SKM-1 (cell line): ENCODE results near the gene CCR3.

Experiments
- DNase-seq: peaks from one replicate; lab custom pipeline; 2025; ENCODE audit not compliant: unreplicated experiment; lab: John Stamatoyannopoulos, UW

The CCR3 gene

GRCh38 chr3:46293991-46294833 lies 52.0 kb downstream of the CCR3 start:
- no peak for DNase-seq

DNA sequence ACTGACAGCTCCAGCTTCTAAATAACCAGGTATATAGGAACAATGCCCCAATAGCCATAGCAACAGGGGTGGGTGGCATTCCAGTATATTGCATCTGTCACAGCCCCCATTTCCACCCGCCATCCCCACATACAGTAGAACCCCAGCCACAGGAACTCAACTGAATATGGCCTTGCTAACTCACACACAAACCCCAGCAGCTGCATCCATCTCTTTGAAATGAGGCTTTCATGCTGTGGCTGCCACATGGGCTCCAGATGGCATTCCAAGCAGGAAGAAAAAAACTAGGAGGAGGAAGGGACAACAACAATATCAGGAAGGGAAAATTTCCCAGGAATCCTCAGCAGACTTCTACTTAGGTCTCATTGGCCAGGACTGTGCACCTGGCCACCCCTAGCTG lies 54.6 kb downstream of the CCR3 start:
- no peak for DNase-seq

DNA sequence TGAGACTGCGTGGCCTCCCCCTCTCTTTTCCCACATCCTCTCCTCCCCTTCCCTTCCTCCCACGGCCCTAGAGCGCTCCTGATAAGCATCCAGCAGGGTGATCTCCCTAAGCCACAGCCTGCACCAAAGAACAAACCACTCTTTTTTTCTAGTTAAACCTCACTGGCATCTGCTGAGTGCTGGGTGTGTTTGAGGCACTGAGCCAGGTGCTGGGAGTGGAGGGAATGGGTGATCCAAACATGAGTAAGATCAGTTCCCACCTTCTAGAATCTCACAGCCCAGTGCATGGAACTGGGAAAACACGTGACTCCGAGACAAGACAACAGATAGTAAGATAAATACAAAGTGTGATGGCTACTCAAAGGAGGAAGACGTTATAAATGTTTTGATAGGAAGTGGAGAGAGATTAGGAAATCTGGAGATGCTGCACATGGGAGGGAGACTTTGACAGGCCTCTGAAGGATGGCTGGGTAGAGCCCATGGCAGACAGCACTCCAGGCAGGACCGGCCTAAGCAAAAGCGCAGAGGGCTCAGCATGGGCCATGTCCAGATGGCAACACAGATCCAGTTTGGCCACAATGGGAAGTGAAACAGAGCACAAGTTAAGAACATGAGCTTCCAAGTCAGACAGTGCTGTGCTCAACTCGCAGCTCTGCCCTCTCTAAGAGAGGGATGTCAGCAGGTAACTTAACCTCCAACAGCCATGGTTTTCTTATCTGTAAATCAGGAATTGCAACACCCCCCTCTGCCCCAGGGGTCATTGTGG lies 55.6 kb downstream of the CCR3 start:
- DNase-seq, result no peak

DNA sequence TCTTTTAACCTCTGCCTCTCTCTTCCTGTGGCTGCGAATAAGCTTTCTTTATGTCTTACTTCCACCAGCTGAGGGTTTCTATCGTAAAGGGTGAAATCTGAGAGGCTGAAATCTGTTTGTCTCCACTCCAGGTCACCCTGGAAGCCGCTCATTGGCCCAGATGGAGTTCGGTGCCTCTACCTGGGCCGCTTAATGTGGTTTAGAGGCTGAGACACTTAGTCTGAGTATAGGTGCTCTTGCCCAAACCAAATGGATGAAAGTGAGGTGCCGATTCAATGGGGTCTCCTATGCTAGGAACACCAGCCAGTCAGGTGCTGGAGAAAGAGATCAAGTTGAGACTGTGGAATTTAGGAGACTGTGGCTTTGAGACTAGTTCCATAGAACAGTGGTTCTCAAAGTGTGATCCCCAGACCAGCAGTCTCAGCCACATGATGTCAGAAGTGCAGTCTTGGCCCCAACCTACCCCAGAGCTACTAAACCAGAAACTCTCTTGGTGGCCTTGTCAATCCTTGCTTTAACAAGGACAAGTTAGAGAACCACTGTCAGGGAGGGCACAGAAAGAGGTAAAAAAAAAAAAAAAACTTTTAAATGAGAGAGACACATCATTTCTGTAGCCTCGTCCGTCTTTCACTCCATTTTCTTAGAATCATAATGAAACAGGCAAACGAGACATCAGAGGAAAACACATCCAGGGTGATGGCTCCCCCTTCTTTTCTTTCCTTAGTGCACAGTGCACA lies 56.8 kb downstream of the CCR3 start:
- DNase-seq, result no peak

- no peak for DNase-seq
Observed at GRCh38 chr3:46299608-46300460, 57.6 kb downstream of the CCR3 start.

GRCh38 chr3:46300461-46300789 lies 58.2 kb downstream of the CCR3 start:
- no peak for DNase-seq

- DNase-seq, result peak; percentile 50
Observed at GRCh38 chr3:46301122-46301835, 59.0 kb downstream of the CCR3 start.

- DNase-seq, result no peak
Observed at GRCh38 chr3:46303240-46303639, 61.0 kb downstream of the CCR3 start.

GRCh38 chr3:46304739-46305138 lies 62.5 kb downstream of the CCR3 start:
- DNase-seq, result no peak

DNA sequence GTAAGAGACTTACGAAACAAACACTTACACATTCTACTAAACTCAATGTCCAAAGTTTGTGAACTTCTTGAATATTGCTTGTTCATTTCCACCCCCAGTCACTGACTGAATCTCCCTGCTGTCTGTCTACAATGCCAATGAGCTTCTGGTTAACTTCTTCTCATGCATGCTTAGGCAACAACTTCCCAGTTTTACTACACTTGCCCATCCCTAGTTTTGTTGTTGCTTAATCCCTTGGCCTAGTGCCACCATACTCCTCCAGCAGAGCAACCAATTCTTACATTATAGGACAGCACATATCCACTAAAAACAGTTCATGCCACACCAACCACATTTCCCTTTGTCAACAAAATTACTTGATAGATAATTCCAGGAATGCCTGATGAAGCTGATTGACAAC lies 70.7 kb downstream of the CCR3 start:
- peak; percentile 93 for DNase-seq

DNA sequence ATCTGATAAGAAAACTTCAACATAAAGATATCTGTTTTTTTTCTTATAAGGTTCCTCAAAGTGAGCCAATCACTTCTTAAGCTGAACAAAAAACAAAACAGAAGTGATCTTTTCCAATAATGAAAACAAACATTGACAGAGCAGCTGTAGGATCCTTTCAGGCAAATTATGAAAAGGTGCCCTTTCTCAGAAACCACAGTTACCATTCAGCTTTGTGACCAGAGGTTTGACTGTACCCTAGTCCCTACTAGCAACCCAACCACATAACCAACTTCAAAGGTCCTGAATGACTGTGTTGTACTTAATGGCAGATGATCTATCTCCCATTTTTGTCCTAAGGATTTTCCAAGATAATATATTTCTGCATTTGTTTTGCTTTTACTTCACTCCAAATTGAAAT lies 72.3 kb downstream of the CCR3 start:
- no peak for DNase-seq

- DNase-seq, result no peak
Observed at GRCh38 chr3:46316206-46316605, 73.9 kb downstream of the CCR3 start.
